C4-2B (cell line): ENCODE measurements around the gene SPO11.
"Not testable (repeated sequence)": the region's sequence is repeated elsewhere in the genome, so short reads cannot be mapped to it uniquely, and the experiment has no call there.

Experiments used
- ZFX ChIP-seq: fragments of 450-650 bp; IDR thresholded peaks from 2 replicates; pipeline ENCODE4 v1.6.1; 2017
- TF ChIP-seq, protein P1 (sequence below): fragments of 450-650 bp; conservative IDR thresholded peaks from 2 replicates; pipeline ENCODE4 v1.5.1; 2017; ENCODE audit warnings: mild to moderate bottlenecking

DNA sequence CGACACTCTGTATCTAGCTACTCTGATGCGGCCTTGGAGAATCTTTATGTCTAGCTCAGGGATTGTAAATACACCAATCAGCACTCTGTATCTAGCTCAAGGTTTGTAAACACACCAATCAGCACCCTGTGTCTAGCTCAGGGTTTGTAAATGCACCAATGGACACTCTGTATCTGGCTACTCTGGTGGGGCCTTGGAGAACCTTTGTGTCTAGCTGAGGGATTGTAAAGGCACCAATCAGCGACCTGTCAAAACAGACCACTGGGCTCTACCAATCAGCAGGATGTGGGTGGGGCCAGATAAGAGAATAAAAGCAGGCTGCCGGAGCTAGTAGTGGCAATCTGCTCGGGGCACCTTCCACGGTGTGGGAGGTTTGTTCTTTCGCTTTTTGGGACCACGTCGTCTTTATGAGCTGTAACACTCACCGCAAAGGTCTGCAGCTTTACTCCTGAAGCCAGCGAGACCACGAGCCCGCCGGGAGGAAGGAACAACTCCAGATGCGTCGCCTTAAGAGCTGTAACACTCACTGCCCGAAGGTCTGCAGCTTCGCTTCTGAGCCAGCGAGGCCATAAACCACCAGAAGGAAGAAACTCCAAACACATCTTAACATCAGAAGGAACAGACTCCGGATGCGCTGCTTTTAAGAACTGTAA is 19.4 kb downstream of the SPO11 start:
- TF ChIP-seq, protein P1, sequence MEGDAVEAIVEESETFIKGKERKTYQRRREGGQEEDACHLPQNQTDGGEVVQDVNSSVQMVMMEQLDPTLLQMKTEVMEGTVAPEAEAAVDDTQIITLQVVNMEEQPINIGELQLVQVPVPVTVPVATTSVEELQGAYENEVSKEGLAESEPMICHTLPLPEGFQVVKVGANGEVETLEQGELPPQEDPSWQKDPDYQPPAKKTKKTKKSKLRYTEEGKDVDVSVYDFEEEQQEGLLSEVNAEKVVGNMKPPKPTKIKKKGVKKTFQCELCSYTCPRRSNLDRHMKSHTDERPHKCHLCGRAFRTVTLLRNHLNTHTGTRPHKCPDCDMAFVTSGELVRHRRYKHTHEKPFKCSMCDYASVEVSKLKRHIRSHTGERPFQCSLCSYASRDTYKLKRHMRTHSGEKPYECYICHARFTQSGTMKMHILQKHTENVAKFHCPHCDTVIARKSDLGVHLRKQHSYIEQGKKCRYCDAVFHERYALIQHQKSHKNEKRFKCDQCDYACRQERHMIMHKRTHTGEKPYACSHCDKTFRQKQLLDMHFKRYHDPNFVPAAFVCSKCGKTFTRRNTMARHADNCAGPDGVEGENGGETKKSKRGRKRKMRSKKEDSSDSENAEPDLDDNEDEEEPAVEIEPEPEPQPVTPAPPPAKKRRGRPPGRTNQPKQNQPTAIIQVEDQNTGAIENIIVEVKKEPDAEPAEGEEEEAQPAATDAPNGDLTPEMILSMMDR = not testable (repeated sequence)
- TF ChIP-seq ZFX = not testable (repeated sequence)
